ENCODE results near the gene CPNE4. TPM values are rescaled to one million over a fixed set of nuclear protein-coding genes. Genes with fewer than 3 reads are reported as not detected.

The CPNE4 gene
- total RNA-seq, 1 experiment from 2014 or later: 1.9 TPM

GRCh38 chr3:131608741-131609140 is 426.1 kb downstream of the CPNE4 start:
- no peak overlapping the region for H3T11ph ChIP-seq (ENCODE audit: low read length)
- no peaks in the 10 kb centered on the region for H4K20me1 ChIP-seq (ENCODE audit: control insufficient read depth, insufficient read depth, insufficient read length)
- Mint-ChIP-seq H3K9me3 (no peaks in the 10 kb centered on the region), H3K4me1 (no peaks in the 10 kb centered on the region), H3K4me3 (no peak overlapping the region), H3K27ac (no peak overlapping the region), H3K27me3 (ENCODE audit: low read depth) (no peaks in the 10 kb centered on the region), H3K36me3 (ENCODE audit: insufficient read depth in 1 of 3, low read depth in 3 of 3) (no peaks in the 10 kb centered on the region)
- DNase-seq: no peak
- no peak overlapping the region for H2BK5ac ChIP-seq (ENCODE audit: insufficient read length, low read length)
- no peaks in the 10 kb centered on the region for H3K79me1 ChIP-seq (ENCODE audit: insufficient read depth, low read depth, low read length, poor library complexity, severe bottlenecking)
- H2BK120ac ChIP-seq (ENCODE audit: low read depth, low read length, poor library complexity, severe bottlenecking): no peak overlapping the region
- no peak overlapping the region for H2AK5ac ChIP-seq (ENCODE audit: insufficient read length, low read length)
- H2BK15ac ChIP-seq (ENCODE audit: low read depth, low read length): no peak overlapping the region
- H3K18ac ChIP-seq (ENCODE audit: insufficient read length, low read depth, low read length): no peak overlapping the region
- no peak overlapping the region for H3K4ac ChIP-seq (ENCODE audit: low read depth, low read length)
- H3K14ac ChIP-seq (ENCODE audit: insufficient read depth, low read length): no peak overlapping the region
- H2BK20ac ChIP-seq (ENCODE audit: low read depth, low read length, poor library complexity, severe bottlenecking): no peak overlapping the region
- H3K9me3 ChIP-seq (ENCODE audit: control insufficient read depth, low read depth, low read length): no peaks in the 10 kb centered on the region
- H4K8ac ChIP-seq (replicated peaks; ENCODE audit: insufficient read length, low read depth, low read length): no peak overlapping the region
- no peak overlapping the region for H3K23ac ChIP-seq (ENCODE audit: insufficient read length, low read depth, low read length)
- no peaks in the 10 kb centered on the region for H3K27me3 ChIP-seq (ENCODE audit: insufficient read depth, low read length)
- H2AFZ ChIP-seq (ENCODE audit: low read length): no peak overlapping the region
- H3K23me2 ChIP-seq (ENCODE audit: insufficient read length, low read depth, low read length, poor library complexity, severe bottlenecking): no peaks in the 10 kb centered on the region
- H3K4me1 ChIP-seq (ENCODE audit: insufficient read depth, low read length): no peaks in the 10 kb centered on the region
- H3K56ac ChIP-seq (ENCODE audit: insufficient read length, low read depth, low read length): no peak overlapping the region
- no peak overlapping the region for H2BK12ac ChIP-seq (ENCODE audit: insufficient read length, low read depth, low read length)
- H3K9ac ChIP-seq (ENCODE audit: extremely low read depth, insufficient read length, low read length): no peak overlapping the region
- TF ChIP-seq CTCF (conservative IDR thresholded peaks at IDR 0.05): no peak
- no peak overlapping the region for H4K91ac ChIP-seq (ENCODE audit: insufficient read length, low read depth, low read length)
- no peak overlapping the region for H4K5ac ChIP-seq (ENCODE audit: insufficient read length, low read depth, low read length)
- H3K27ac ChIP-seq (ENCODE audit: insufficient read length, low read depth, low read length): no peak overlapping the region
- no peak overlapping the region for H3K4me2 ChIP-seq (ENCODE audit: insufficient read depth, insufficient read length, low read length)
- no peaks in the 10 kb centered on the region for H3K79me2 ChIP-seq (ENCODE audit: insufficient read depth, low read length)
